Naive B cell (primary cell): ENCODE results near the gene RNU6-1. TPM values are rescaled to one million over a fixed set of nuclear protein-coding genes. Genes with fewer than 3 reads are reported as not detected.
A peak's percentile ranks its signal among the peaks of the same experiment; 100 is the strongest.

ENCODE experiments used
- ATAC-seq, 2 donors: fragments of 150-1000 bp; cut with Tn5 transposase; 2 replicates each; pipeline ENCODE4 v1.10.0; 2021; ENCODE audit warnings: low read depth in 2 of 2, mild to moderate bottlenecking in 2 of 2, moderate library complexity in 2 of 2
- DNase-seq: peaks from one replicate; pipeline ENCODE4 v3.0.0; 2022
- H3K27ac Mint-ChIP-seq, 6 donors: one replicate each; pipeline ENCODE4 v1.8.0; 2020 to 2022; ENCODE audit warnings: mild to moderate bottlenecking in 6 of 6, mixed read lengths in 6 of 6, moderate library complexity in 5 of 6, inconsistent platforms in 2 of 6
- H3K27me3 Mint-ChIP-seq, 3 donors: one replicate each; pipeline ENCODE4 v1.8.0; 2021 to 2022; ENCODE audit warnings: mixed read lengths in 3 of 3, mild to moderate bottlenecking in 1 of 3
- H3K36me3 Mint-ChIP-seq, 2 donors: one replicate each; pipeline ENCODE4 v1.8.0; 2020 to 2022; ENCODE audit warnings: mixed read lengths in 2 of 2, inconsistent platforms in 1 of 2, mild to moderate bottlenecking in 1 of 2
- H3K4me1 Mint-ChIP-seq, 3 donors: one replicate each; pipeline ENCODE4 v1.8.0; 2020 to 2022; ENCODE audit warnings: mixed read lengths in 3 of 3, inconsistent platforms in 1 of 3, mild to moderate bottlenecking in 1 of 3, moderate library complexity in 1 of 3
- H3K4me3 Mint-ChIP-seq, 8 donors: one replicate each; pipeline ENCODE4 v1.8.0; 2020 to 2022; ENCODE audit warnings: mild to moderate bottlenecking in 8 of 8, mixed read lengths in 8 of 8, moderate library complexity in 8 of 8, inconsistent platforms in 2 of 8
- H3K9me3 Mint-ChIP-seq, 7 donors: one replicate each; pipeline ENCODE4 v1.8.0; 2020 to 2022; ENCODE audit warnings: mixed read lengths in 7 of 7, mild to moderate bottlenecking in 5 of 7, inconsistent platforms in 2 of 7, moderate library complexity in 1 of 7
- polyA plus RNA-seq, 6 donors: library from polyadenylated mRNA; unstranded; fragments of 300-500 nt; fragmentation: Illumina TruSeq; gene quantifications; one replicate each; pipeline ENCODE4 v1.2.3, GENCODE V29; 2021; ENCODE audit warnings: low read depth in 6 of 6

Gene RNU6-1
- polyA plus RNA-seq, 6 donors from 2014 or later = not detected

GRCh38 chr15:67807141-67807540 is 32.7 kb downstream of the RNU6-1 start:
- H3K36me3 Mint-ChIP-seq = peaks cover 0 to 16% of the 10 kb centered on the region in 2 donors
- H3K27ac Mint-ChIP-seq = no peak overlapping the region
- ATAC-seq = no peak
- no peaks in the 10 kb centered on the region for H3K27me3 Mint-ChIP-seq
- DNase-seq = no peak
- peaks cover 7 to 19% (median 8%) of the 10 kb centered on the region in 3 donors for H3K4me1 Mint-ChIP-seq
- H3K4me3 Mint-ChIP-seq = no peak overlapping the region
- no peaks in the 10 kb centered on the region for H3K9me3 Mint-ChIP-seq

DNA sequence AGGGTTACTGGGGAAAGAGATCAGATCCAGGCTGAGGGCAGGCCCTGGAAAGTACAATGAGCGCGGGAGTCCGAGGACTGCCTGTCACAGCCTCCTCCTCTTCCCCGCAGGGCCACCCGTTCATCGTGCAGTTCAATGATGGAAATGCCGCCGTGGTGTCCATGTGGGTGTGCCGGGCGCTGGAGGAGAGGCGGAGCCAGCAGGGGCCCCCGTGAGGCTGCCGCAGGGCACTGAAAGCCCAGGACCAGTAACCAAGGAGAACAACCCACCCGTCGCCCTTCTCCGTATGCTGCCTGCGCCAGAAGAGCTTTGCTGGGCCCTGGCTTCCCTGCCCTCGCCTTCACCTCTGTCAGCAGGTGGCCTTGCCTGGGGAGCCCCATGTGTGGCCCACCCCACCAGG is 33.3 kb downstream of the RNU6-1 start:
- DNase-seq (no peak), ATAC-seq (no peak)
- Mint-ChIP-seq H3K9me3 (no peaks in the 10 kb centered on the region), H3K27ac (no peak overlapping the region), H3K36me3 (peaks cover 0 to 16% of the 10 kb centered on the region in 2 donors), H3K4me3 (no peak overlapping the region), H3K4me1 (peaks cover 4 to 19% (median 8%) of the 10 kb centered on the region in 3 donors), H3K27me3 (no peaks in the 10 kb centered on the region)

- no peak overlapping the region for H3K4me3 Mint-ChIP-seq
- DNase-seq = no peak
- no peaks in the 10 kb centered on the region for H3K27me3 Mint-ChIP-seq
These were observed 34.0 kb downstream of the RNU6-1 start for GRCh38 chr15:67805666-67806516.

DNA sequence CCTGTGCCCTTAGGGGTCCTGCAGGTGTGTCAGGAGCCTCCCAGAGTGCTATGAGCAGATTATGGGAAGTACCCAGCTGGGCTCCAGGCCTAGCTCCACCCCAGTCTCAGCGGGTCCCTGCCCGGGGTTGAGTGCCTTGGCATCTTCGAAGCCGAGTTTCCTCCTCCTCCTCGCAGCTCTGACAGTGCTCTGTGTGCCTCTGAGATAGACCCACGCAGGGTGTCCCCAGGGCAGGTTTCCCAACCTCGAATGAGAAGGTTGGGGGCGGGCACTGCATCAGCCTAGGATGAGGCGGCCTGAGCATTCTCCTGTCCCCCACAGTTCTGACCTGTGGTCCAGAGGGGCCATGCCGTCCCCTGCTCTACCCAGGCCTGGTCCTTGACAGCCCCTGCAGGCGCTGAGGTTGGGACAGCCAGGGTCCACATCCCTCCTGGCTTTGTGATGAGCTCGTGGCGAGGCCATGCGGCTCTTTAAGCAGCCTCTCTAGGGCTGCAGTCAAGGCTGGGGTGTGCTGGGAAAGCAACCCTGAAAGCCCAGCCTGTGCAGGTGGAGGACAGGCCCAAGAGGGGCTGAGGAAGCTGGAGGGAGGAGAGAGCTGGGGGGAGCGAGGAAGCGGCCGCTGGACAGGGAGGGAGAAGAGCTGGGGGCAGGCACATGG is 34.7 kb downstream of the RNU6-1 start:
- peaks cover 4 to 19% (median 8%) of the 10 kb centered on the region in 3 donors for H3K4me1 Mint-ChIP-seq
- H3K27me3 Mint-ChIP-seq = no peaks in the 10 kb centered on the region
- DNase-seq (no peak), ATAC-seq (no peak)
- H3K4me3 Mint-ChIP-seq = no peak overlapping the region
- no peaks in the 10 kb centered on the region for H3K9me3 Mint-ChIP-seq
- no peak overlapping the region for H3K27ac Mint-ChIP-seq
- peaks cover 0 to 18% of the 10 kb centered on the region in 2 donors for H3K36me3 Mint-ChIP-seq

More at GRCh38 chr15:67805666-67806516, 34.0 kb downstream of the RNU6-1 start:
- Mint-ChIP-seq H3K27ac (peak overlapping the region in 1 of 6 donors; percentile 49), H3K9me3 (no peaks in the 10 kb centered on the region), H3K36me3 (peaks cover 0 to 16% of the 10 kb centered on the region in 2 donors), H3K4me1 (peaks cover 4 to 19% (median 8%) of the 10 kb centered on the region in 3 donors)
- no peak for ATAC-seq

- Mint-ChIP-seq H3K4me1 (peaks cover 4 to 19% (median 8%) of the 10 kb centered on the region in 3 donors), H3K27ac (no peak overlapping the region), H3K4me3 (no peak overlapping the region), H3K27me3 (no peaks in the 10 kb centered on the region), H3K36me3 (peaks cover 0 to 17% of the 10 kb centered on the region in 2 donors), H3K9me3 (no peaks in the 10 kb centered on the region)
- no peak for ATAC-seq
- DNase-seq = no peak
These were observed 35.6 kb downstream of the RNU6-1 start for GRCh38 chr15:67803996-67804843.

DNA sequence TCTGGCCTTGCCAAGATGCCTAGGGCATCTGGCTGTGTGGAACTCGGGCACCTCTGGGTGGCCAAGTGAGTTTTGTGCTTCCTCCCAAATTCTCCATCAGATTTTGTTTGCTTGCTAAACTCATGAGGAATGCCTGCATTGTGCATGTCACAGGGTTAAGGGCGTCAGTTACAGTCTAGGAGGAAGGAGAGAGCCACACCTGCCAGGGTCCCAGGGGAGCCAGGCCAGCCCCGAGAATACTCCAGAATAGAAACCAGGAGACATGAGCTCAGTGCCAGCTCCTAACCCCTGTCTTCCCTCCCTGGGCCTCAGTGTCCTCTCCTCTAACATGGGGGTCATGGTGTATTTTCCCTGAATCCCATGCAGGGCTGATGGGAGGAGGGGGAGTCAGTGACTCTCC is 36.5 kb downstream of the RNU6-1 start:
- peaks cover 0 to 15% of the 10 kb centered on the region in 2 donors for H3K36me3 Mint-ChIP-seq
- peaks cover 4 to 19% (median 8%) of the 10 kb centered on the region in 3 donors for H3K4me1 Mint-ChIP-seq
- no peaks in the 10 kb centered on the region for H3K27me3 Mint-ChIP-seq
- ATAC-seq (no peak), DNase-seq (no peak)
- H3K27ac Mint-ChIP-seq = no peak overlapping the region
- no peak overlapping the region for H3K4me3 Mint-ChIP-seq
- H3K9me3 Mint-ChIP-seq = no peaks in the 10 kb centered on the region

- no peak for ATAC-seq
- H3K4me1 Mint-ChIP-seq = peaks cover 4 to 15% (median 4%) of the 10 kb centered on the region in 3 donors
- H3K9me3 Mint-ChIP-seq = no peaks in the 10 kb centered on the region
- H3K27me3 Mint-ChIP-seq = no peaks in the 10 kb centered on the region
- DNase-seq = no peak
- peaks cover 0 to 11% of the 10 kb centered on the region in 2 donors for H3K36me3 Mint-ChIP-seq
- H3K27ac Mint-ChIP-seq = peak overlapping the region in 1 of 6 donors; percentile 60
- H3K4me3 Mint-ChIP-seq = no peak overlapping the region
These were observed 37.6 kb downstream of the RNU6-1 start for GRCh38 chr15:67801926-67802914.

GRCh38 chr15:67801142-67801541 is 38.7 kb downstream of the RNU6-1 start:
- no peak for DNase-seq
- ATAC-seq = no peak
- Mint-ChIP-seq H3K27me3 (no peaks in the 10 kb centered on the region), H3K36me3 (peaks cover 3 to 10% of the 10 kb centered on the region in 2 donors), H3K4me1 (peaks cover 7 to 16% (median 10%) of the 10 kb centered on the region in 3 donors), H3K4me3 (peak overlapping the region in 1 of 8 donors; percentile 41), H3K27ac (no peak overlapping the region), H3K9me3 (peaks cover 0 to 1% (median 0%) of the 10 kb centered on the region in 7 donors)

GRCh38 chr15:67799801-67800205 is 40.0 kb downstream of the RNU6-1 start:
- Mint-ChIP-seq H3K27ac (no peak overlapping the region), H3K4me3 (no peak overlapping the region), H3K4me1 (peaks cover 12 to 19% (median 13%) of the 10 kb centered on the region in 3 donors), H3K27me3 (no peaks in the 10 kb centered on the region), H3K36me3 (peaks cover 11 to 16% of the 10 kb centered on the region in 2 donors), H3K9me3 (peaks cover 0 to 14% (median 3%) of the 10 kb centered on the region in 7 donors)
- ATAC-seq (no peak), DNase-seq (no peak)

- no peak for ATAC-seq
These were observed 43.4 kb downstream of the RNU6-1 start for GRCh38 chr15:67796196-67797127.

GRCh38 chr15:67794832-67795574 is 44.8 kb downstream of the RNU6-1 start:
- ATAC-seq = no peak
- H3K27me3 Mint-ChIP-seq = no peaks in the 10 kb centered on the region
- H3K27ac Mint-ChIP-seq = peak overlapping the region in 1 of 6 donors; percentile 8
- H3K4me1 Mint-ChIP-seq = peaks cover 6 to 9% (median 8%) of the 10 kb centered on the region in 3 donors
- H3K4me3 Mint-ChIP-seq = no peak overlapping the region
- DNase-seq = no peak
- peaks cover 19 to 21% of the 10 kb centered on the region in 2 donors for H3K36me3 Mint-ChIP-seq
- peaks cover 0 to 18% (median 4%) of the 10 kb centered on the region in 7 donors for H3K9me3 Mint-ChIP-seq

More at GRCh38 chr15:67796196-67797127, 43.4 kb downstream of the RNU6-1 start:
- Mint-ChIP-seq H3K4me3 (no peak overlapping the region), H3K27ac (peak overlapping the region in 3 of 6 donors; percentile 62 to 89 (median 76)), H3K36me3 (peaks cover 17 to 19% of the 10 kb centered on the region in 2 donors), H3K4me1 (peaks cover 6 to 9% (median 8%) of the 10 kb centered on the region in 3 donors), H3K27me3 (no peaks in the 10 kb centered on the region), H3K9me3 (peaks cover 0 to 18% (median 4%) of the 10 kb centered on the region in 7 donors)
- no peak for DNase-seq
